Type B pancreatic cell (in vitro differentiated cells): ENCODE measurements around the gene MAP3K1. TPM values are rescaled to one million over a fixed set of nuclear protein-coding genes. Genes with fewer than 3 reads are reported as not detected.
A peak's percentile ranks its signal among the peaks of the same experiment; 100 is the strongest.

Experiments
- DNase-seq: peaks from one replicate; pipeline ENCODE4 v3.0.0; 2021; ENCODE audit warnings: mixed read lengths; ENCODE audit not compliant: unreplicated experiment; ENCODE audit errors: extremely low spot score
- H3K27ac Mint-ChIP-seq: 2 replicates; pipeline ENCODE4 v1.8.0; 2021; ENCODE audit warnings: mild to moderate bottlenecking, mixed read lengths
- H3K27me3 Mint-ChIP-seq: 2 replicates; pipeline ENCODE4 v1.8.0; 2021; ENCODE audit warnings: mixed read lengths
- H3K36me3 Mint-ChIP-seq: 2 replicates; pipeline ENCODE4 v1.8.0; 2021; ENCODE audit warnings: mixed read lengths
- H3K4me1 Mint-ChIP-seq: one replicate; pipeline ENCODE4 v1.8.0; 2021; ENCODE audit warnings: mixed read lengths; ENCODE audit not compliant: unreplicated experiment
- H3K4me3 Mint-ChIP-seq: 2 replicates; pipeline ENCODE4 v1.8.0; 2021; ENCODE audit warnings: mild to moderate bottlenecking, mixed read lengths
- H3K9me3 Mint-ChIP-seq: 2 replicates; pipeline ENCODE4 v1.8.0; 2021; ENCODE audit warnings: mixed read lengths
- total RNA-seq: library from RNA; stranded (reverse); gene quantifications from 2 replicates; pipeline ENCODE4 v1.2.1, GENCODE V29; 2021; ENCODE audit warnings: low replicate concordance
- TF ChIP-seq, protein P1 (sequence below): fragments of 200-600 bp; sonication (generic); conservative IDR thresholded peaks from 2 replicates; pipeline ENCODE4 v1.5.0; 2021; ENCODE audit warnings: antibody characterized with exemption, mild to moderate bottlenecking

Gene MAP3K1
- total RNA-seq, 1 donor from 2014 or later: 48.4 TPM

DNA sequence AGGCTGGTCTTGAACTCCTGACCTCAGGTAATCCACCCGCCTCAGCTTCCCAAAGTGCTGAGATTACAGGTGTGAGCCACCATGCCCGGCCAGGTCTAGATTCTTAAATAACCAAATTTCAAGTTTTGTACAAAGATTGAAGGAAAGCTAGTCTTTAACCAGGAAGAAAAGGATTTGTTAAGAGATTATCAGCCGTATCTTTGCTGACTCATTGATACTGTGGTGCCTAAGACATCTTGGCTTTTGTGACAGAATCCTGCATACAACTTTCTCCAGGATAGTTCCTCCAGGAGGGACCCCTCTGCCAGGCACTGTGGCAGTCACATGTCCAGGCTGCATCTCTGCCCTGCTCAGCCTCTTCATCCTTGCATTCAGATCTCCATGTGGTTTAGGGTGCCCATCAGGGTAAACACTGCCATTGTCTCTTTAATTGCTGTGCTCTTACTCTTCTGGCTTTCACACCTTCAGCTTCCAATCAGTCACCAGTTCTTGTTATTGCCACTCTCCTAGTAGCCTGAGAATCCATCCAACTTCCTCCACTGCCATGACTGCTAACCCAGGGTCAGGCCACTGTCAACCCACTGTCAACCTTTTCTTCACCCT is 10.0 kb downstream of the MAP3K1 start:
- peaks cover 26% of the 10 kb centered on the region for H3K36me3 Mint-ChIP-seq

DNA sequence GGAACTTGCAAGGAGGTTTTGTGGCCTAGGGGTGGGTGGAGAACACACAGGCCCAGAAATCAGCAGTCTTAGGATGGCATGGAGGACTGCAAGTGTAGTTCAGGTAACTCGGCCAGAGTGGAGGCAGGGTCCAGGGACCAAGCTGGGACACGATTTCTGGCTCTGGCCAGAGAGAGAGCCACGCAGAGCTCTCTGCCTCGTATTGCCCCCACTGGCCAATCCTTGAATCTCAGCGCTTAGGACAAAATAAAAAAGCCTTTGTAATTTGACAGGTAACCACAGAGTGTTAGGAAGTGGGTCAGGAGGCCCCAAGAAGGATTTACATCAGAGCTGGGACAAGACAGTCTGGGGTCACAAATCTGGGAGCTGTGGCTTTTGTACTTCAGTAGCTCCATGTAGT is 11.7 kb downstream of the MAP3K1 start:
- Mint-ChIP-seq H3K27me3 (no peaks in the 10 kb centered on the region), H3K4me3 (no peak overlapping the region), H3K36me3 (peaks cover 17% of the 10 kb centered on the region), H3K9me3 (peaks cover 3% of the 10 kb centered on the region), H3K27ac (no peak overlapping the region), H3K4me1 (peaks cover 72% of the 10 kb centered on the region)
- DNase-seq: no peak
- TF ChIP-seq, protein P1, sequence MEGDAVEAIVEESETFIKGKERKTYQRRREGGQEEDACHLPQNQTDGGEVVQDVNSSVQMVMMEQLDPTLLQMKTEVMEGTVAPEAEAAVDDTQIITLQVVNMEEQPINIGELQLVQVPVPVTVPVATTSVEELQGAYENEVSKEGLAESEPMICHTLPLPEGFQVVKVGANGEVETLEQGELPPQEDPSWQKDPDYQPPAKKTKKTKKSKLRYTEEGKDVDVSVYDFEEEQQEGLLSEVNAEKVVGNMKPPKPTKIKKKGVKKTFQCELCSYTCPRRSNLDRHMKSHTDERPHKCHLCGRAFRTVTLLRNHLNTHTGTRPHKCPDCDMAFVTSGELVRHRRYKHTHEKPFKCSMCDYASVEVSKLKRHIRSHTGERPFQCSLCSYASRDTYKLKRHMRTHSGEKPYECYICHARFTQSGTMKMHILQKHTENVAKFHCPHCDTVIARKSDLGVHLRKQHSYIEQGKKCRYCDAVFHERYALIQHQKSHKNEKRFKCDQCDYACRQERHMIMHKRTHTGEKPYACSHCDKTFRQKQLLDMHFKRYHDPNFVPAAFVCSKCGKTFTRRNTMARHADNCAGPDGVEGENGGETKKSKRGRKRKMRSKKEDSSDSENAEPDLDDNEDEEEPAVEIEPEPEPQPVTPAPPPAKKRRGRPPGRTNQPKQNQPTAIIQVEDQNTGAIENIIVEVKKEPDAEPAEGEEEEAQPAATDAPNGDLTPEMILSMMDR: peak; percentile 62

More for the DNA sequence above, 10.0 kb downstream of the MAP3K1 start:
- H3K9me3 Mint-ChIP-seq: peaks cover 3% of the 10 kb centered on the region
- TF ChIP-seq, protein P1: no peak
- H3K27me3 Mint-ChIP-seq: no peaks in the 10 kb centered on the region
- H3K27ac Mint-ChIP-seq: no peak overlapping the region
- H3K4me1 Mint-ChIP-seq: peaks cover 67% of the 10 kb centered on the region
- H3K4me3 Mint-ChIP-seq: no peak overlapping the region
- no peak for DNase-seq

DNA sequence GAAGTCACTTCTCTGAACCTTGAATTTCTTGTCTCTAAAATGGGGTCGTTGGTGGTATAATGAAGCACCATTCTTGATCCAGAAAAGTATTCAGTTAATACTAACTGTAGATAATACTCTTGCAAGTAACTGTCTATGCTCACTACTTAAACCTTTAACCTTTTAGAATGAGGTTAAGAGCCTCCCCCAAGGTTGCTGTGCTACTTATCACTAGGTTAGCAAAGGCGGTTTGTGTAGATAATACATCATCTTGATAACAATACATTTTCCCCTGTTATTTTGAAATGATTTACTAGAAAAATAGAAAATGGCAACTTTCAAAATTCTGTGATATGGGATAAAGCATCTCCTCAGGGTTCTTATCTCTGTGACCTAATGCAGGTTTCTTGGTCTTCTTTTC is 12.6 kb downstream of the MAP3K1 start:
- peaks cover 10% of the 10 kb centered on the region for H3K36me3 Mint-ChIP-seq
- H3K27me3 Mint-ChIP-seq: no peaks in the 10 kb centered on the region
- TF ChIP-seq, protein P1: no peak
- no peak for DNase-seq
- peaks cover 3% of the 10 kb centered on the region for H3K9me3 Mint-ChIP-seq
- H3K27ac Mint-ChIP-seq: no peak overlapping the region
- no peak overlapping the region for H3K4me3 Mint-ChIP-seq
- H3K4me1 Mint-ChIP-seq: peaks cover 69% of the 10 kb centered on the region

DNA sequence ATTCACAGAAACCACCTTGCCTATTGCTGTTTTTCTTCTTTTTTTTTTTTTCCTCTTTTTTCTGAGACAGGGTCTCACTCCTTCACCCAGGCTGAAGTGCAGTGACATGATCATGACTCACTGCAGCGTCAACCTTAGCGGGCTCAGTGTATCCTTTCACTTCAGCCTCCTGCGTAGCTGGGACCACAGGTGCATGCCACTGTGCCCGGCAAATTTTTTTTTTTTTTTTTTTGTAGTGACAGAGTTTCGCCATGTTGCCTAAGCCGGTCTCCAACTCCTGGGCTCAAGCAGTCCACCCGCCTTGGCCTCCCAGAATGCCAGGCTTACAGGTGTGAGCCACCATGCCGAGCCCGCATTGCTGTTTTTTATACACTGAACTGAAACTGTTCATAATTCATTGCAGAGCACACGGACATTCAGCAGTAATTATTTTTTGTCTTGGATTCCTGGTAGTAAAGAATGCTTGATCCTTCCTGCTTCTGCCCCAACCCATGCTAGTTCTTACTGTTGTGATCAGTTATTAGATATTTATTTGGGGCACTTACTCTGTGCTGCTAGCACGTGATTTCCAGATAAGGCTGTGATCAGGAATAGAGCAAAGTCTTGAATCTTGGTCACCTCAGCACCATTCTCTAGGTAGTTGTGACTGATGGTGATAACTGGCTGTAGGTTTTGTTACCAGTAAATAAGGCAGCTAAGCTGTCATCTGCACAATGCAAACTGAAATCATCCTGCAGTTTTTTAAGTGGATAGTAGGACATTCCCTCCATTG is 14.0 kb downstream of the MAP3K1 start:
- Mint-ChIP-seq H3K27ac (peak overlapping the region; percentile 12), H3K9me3 (peaks cover 1% of the 10 kb centered on the region), H3K4me1 (peaks cover 71% of the 10 kb centered on the region), H3K27me3 (no peaks in the 10 kb centered on the region), H3K36me3 (peaks cover 7% of the 10 kb centered on the region), H3K4me3 (no peak overlapping the region)
- TF ChIP-seq, protein P1: no peak
- DNase-seq: no peak

DNA sequence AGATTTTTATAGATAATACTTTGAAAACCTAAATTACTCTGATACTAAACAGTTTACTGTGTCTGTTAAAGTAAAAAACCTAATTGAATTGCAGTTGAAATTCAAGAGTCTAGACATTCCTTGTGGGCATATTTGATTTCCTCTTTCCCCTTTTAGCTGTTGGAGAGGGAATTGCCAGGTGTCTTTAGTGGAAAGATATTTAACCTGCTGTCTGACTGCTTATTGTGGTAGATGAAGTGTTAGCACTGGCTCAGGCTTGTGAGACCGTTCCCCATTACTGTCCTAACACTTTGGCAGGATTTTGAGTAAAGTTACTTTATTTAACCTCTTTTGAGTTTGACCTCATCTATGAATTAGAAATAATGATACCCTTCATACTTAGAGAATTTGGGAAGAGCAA is 16.4 kb downstream of the MAP3K1 start:
- Mint-ChIP-seq H3K4me3 (no peak overlapping the region), H3K36me3 (no peaks in the 10 kb centered on the region), H3K27me3 (no peaks in the 10 kb centered on the region), H3K27ac (peak overlapping the region; percentile 4), H3K9me3 (no peaks in the 10 kb centered on the region), H3K4me1 (peaks cover 70% of the 10 kb centered on the region)
- DNase-seq: no peak
- TF ChIP-seq, protein P1: no peak
